IMR-90 (cell line): ENCODE measurements around the gene FAH. TPM values are rescaled to one million over a fixed set of nuclear protein-coding genes. Genes with fewer than 3 reads are reported as not detected.

Experiments used
- ATAC-seq: fragments of 200-7000 bp; cut with Tn5 transposase; 2 replicates; pipeline ENCODE4 v1.9.1; 2020; ENCODE audit warnings: low read depth, mild to moderate bottlenecking, moderate library complexity
- BruUV-seq: library from RNA; stranded (reverse); fragments of 400-500 nt; replicated peaks from 2 replicates; lab custom pipeline; 2021; lab: Mats Ljungman, UMichigan
- CTCF ChIA-PET: fragments of 300-600 bp; formaldehyde crosslinking; extraction: SDS; loops from one replicate; lab custom pipeline; 2021; ENCODE audit warnings: antibody characterized with exemption; lab: Yijun Ruan, JAX
- POLR2A ChIA-PET: fragments of 300-600 bp; sonication (Branson Sonifier 250); formaldehyde crosslinking; loops from one replicate; lab custom pipeline; 2022; ENCODE audit warnings: antibody characterized with exemption; ENCODE audit not compliant: unreplicated experiment; lab: Charles Lee
- DNase-seq: peaks from one replicate; pipeline ENCODE4 v3.0.0; 2013
- H2AFZ ChIP-seq: replicated peaks from 2 replicates; pipeline ENCODE3; 2013; ENCODE audit warnings: low read length, mild to moderate bottlenecking; ENCODE audit not compliant: poor library complexity
- H2AK5ac ChIP-seq: 2 replicates; pipeline ENCODE4 v1.6.1; 2013; ENCODE audit warnings: low read depth, low read length, inconsistent platforms
- H2AK9ac ChIP-seq: replicated peaks from 2 replicates; pipeline ENCODE3; 2013; ENCODE audit warnings: mild to moderate bottlenecking, low read depth, low read length, moderate library complexity; ENCODE audit not compliant: poor library complexity
- H2BK120ac ChIP-seq: 2 replicates; pipeline ENCODE4 v1.6.1; 2013; ENCODE audit warnings: low read depth, low read length, inconsistent platforms
- H2BK15ac ChIP-seq: 3 replicates; pipeline ENCODE4 v1.6.1; 2013; ENCODE audit warnings: low read depth, low read length, inconsistent platforms
- H2BK20ac ChIP-seq: 2 replicates; pipeline ENCODE4 v1.6.1; 2013; ENCODE audit warnings: low read depth, mild to moderate bottlenecking, inconsistent platforms, low read length, moderate library complexity
- H2BK5ac ChIP-seq: 2 replicates; pipeline ENCODE4 v1.6.1; 2013; ENCODE audit warnings: mild to moderate bottlenecking, low read depth, low read length, inconsistent platforms; ENCODE audit not compliant: poor library complexity, severe bottlenecking
- H3K14ac ChIP-seq: replicated peaks from 2 replicates; pipeline ENCODE4 v1.6.1; 2013; ENCODE audit warnings: low read depth, low read length, inconsistent platforms
- H3K18ac ChIP-seq: 2 replicates; pipeline ENCODE4 v1.6.1; 2013; ENCODE audit warnings: low read depth, low read length, control low read depth
- H3K23ac ChIP-seq: 2 replicates; pipeline ENCODE4 v1.6.1; 2013; ENCODE audit warnings: low read depth, low read length, inconsistent platforms
- H3K27ac ChIP-seq: 2 replicates; pipeline ENCODE4 v1.5.1; 2013; ENCODE audit warnings: mild to moderate bottlenecking, control low read depth, low read length; ENCODE audit not compliant: insufficient read depth
- H3K27me3 ChIP-seq: 2 replicates; pipeline ENCODE4 v1.6.1; 2013; ENCODE audit warnings: low read length; ENCODE audit not compliant: control insufficient read depth, insufficient read depth
- H3K36me3 ChIP-seq: 2 replicates; pipeline ENCODE4 v1.6.1; 2013; ENCODE audit warnings: low read length, mixed read lengths; ENCODE audit not compliant: control insufficient read depth, insufficient read depth
- H3K4ac ChIP-seq: 2 replicates; pipeline ENCODE4 v1.6.1; 2013; ENCODE audit warnings: low read depth, low read length, inconsistent platforms
- H3K4me1 ChIP-seq: 2 replicates; pipeline ENCODE4 v1.6.1; 2013; ENCODE audit warnings: low read length, mixed read lengths; ENCODE audit not compliant: control insufficient read depth, insufficient read depth
- H3K4me2 ChIP-seq: 2 replicates; pipeline ENCODE4 v1.6.1; 2013; ENCODE audit warnings: low read depth, mild to moderate bottlenecking, control low read depth, low read length, moderate library complexity
- H3K4me3 ChIP-seq: 2 replicates; pipeline ENCODE4 v1.5.1; 2013; ENCODE audit warnings: low read depth, mild to moderate bottlenecking, control low read depth, low read length, moderate library complexity; ENCODE audit not compliant: insufficient read depth
- H3K56ac ChIP-seq: 2 replicates; pipeline ENCODE4 v1.6.1; 2013; ENCODE audit warnings: low read length, inconsistent platforms; ENCODE audit not compliant: insufficient read depth; ENCODE audit errors: extremely low read depth
- H3K79me1 ChIP-seq, 2 experiments: 2 replicates each; pipeline ENCODE4 v1.6.1; 2013; ENCODE audit warnings: low read length in 2 of 2, inconsistent platforms in 1 of 2, low read depth in 1 of 2
- H3K9ac ChIP-seq: 2 replicates; pipeline ENCODE4 v1.6.1; 2013; ENCODE audit warnings: low read depth, low read length, control low read depth
- H3K9me1 ChIP-seq: 2 replicates; pipeline ENCODE4 v1.6.1; 2013; ENCODE audit warnings: low read length, inconsistent platforms; ENCODE audit not compliant: insufficient read depth
- H3K9me3 ChIP-seq: 2 replicates; pipeline ENCODE4 v1.6.1; 2013; ENCODE audit warnings: low read length; ENCODE audit not compliant: control insufficient read depth, insufficient read depth
- H4K20me1 ChIP-seq: 2 replicates; pipeline ENCODE4 v1.6.1; 2013; ENCODE audit warnings: low read length, inconsistent platforms; ENCODE audit not compliant: insufficient read depth
- H4K5ac ChIP-seq: 2 replicates; pipeline ENCODE4 v1.6.1; 2013; ENCODE audit warnings: mild to moderate bottlenecking, low read depth, low read length, control low read depth
- H4K8ac ChIP-seq, 2 experiments: 2 replicates each; pipeline ENCODE4 v1.6.1; 2013; ENCODE audit warnings: low read depth in 2 of 2, low read length in 2 of 2, control low read depth in 1 of 2, inconsistent platforms in 1 of 2
- H4K91ac ChIP-seq: 2 replicates; pipeline ENCODE4 v1.6.1; 2013; ENCODE audit warnings: low read depth, low read length, inconsistent platforms; ENCODE audit not compliant: insufficient read depth
- BHLHE40 ChIP-seq: fragments of 150-350 bp; IDR thresholded peaks from 2 replicates; pipeline ENCODE4 v1.6.1; 2016; ENCODE audit warnings: mild to moderate bottlenecking, low read depth, low read length
- CEBPB ChIP-seq: IDR thresholded peaks from 2 replicates; pipeline ENCODE4 v1.6.1; 2012; ENCODE audit warnings: low read depth, low read length, improper control_type of control experiment
- MAFK ChIP-seq: IDR thresholded peaks from 2 replicates; pipeline ENCODE4 v1.6.1; 2012; ENCODE audit warnings: low read depth, low read length, improper control_type of control experiment
- POLR2A ChIP-seq: IDR thresholded peaks from 2 replicates; pipeline ENCODE4 v1.6.1; 2012; ENCODE audit warnings: mild to moderate bottlenecking, low read depth, low read length
- RAD21 ChIP-seq: IDR thresholded peaks from 2 replicates; pipeline ENCODE4 v1.6.1; 2012; ENCODE audit warnings: low read length, improper control_type of control experiment
- RCOR1 ChIP-seq: IDR thresholded peaks from 2 replicates; pipeline ENCODE4 v1.6.1; 2012; ENCODE audit warnings: mild to moderate bottlenecking, low read length, improper control_type of control experiment; ENCODE audit not compliant: insufficient replicate concordance
- RFX5 ChIP-seq: IDR thresholded peaks from 2 replicates; pipeline ENCODE4 v1.8.0; 2012; ENCODE audit warnings: low read depth, mild to moderate bottlenecking, low read length, moderate library complexity
- WGBS, 2 experiments: methylation state at CpG; one replicate each; pipeline versions ENCODE4 v1.1.5 to v1.1.7; 2013; ENCODE audit warnings: missing lambda C conversion rate in 2 of 2; ENCODE audit not compliant: insufficient read length in 1 of 2; ENCODE audit errors: extremely low coverage in 2 of 2; 5-methylcytosine and 5-hydroxymethylcytosine counted together
- dilution Hi-C: fragments of 300-500 bp; cut with HindIII; formaldehyde crosslinking; loops from one replicate; pipeline ENCODE4 v1.14.3; 2018; ENCODE audit warnings: low sequenced_read_pairs; ENCODE audit not compliant: unreplicated experiment
- in situ Hi-C: fragments of 300-500 bp; cut with MboI; formaldehyde crosslinking; loops from 3 replicates; pipeline ENCODE4 v1.14.3; 2019; ENCODE audit warnings: low sequenced_read_pairs, inconsistent platforms, mixed read lengths
- intact Hi-C: fragments of 100-400 bp; cut with micrococcal nuclease; formaldehyde crosslinking; loops from 2 replicates; pipeline ENCODE4 v1.10.0; 2022
- polyA plus RNA-seq, 3 experiments: library from polyadenylated mRNA; depleted of rRNA; stranded (reverse); fragments of >200 nt; gene quantifications; 2 replicates each; pipeline ENCODE4 v1.2.3, GENCODE V29; 2012; ENCODE audit warnings: low replicate concordance in 1 of 3
- total RNA-seq: library from RNA; depleted of rRNA; stranded (reverse); fragments of >200 nt; gene quantifications from 2 replicates; pipeline ENCODE4 v1.2.3, GENCODE V29; 2012

Gene FAH
- total and polyA plus RNA-seq, 2 of the 4 experiments (the other 2 are of a cell fraction): 43.1 to 48.6 TPM

DNA sequence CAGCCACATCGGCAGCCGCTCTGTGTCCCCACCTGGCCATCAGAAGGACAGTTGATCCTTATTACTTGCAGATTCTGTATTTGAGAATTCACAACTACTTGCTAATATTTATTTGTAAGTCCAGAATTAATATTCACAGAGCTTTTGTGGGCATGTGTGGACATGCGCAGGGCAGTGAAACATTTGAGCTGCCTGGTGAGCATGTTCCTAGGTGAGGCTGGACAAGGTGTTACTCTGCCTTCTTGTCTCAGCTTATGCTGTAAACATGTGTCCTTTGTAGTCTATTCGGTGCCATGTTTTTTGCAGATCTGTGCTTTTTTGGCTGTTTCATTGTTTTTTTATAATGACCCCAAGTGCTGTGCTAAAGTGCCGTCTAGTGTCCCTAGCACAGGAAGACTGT lies 15.6 kb downstream of the FAH start:
- in situ Hi-C loops: loop anchor here (5.0 kb wide), 1 partner anchor 51 kb away; no protein-coding TSS in a partner anchor

More for the DNA sequence above, 15.6 kb downstream of the FAH start:
- Histone ChIP-seq H4K5ac (no peak overlapping the region), H3K79me1 (peaks cover 0 to under 1% of the 10 kb centered on the region in 2 experiments; a peak in 1 of 4 replicates), H2AK9ac (no peak overlapping the region), H3K23ac (no peak overlapping the region), H3K4me1 (peaks cover under 1% of the 10 kb centered on the region; the same call in 1 of the 2 replicates), H3K27me3 (no peaks in the 10 kb centered on the region), H3K36me3 (peaks cover 9% of the 10 kb centered on the region; the same call in 1 of the 2 replicates), H4K20me1 (no peaks in the 10 kb centered on the region), H3K14ac (no peak overlapping the region), H2BK120ac (peak overlapping the region; percentile 38; the same call in 1 of the 2 replicates), H3K4me3 (no peak overlapping the region), H2AK5ac (no peak overlapping the region), H2AFZ (no peak overlapping the region), H2BK15ac (no peak overlapping the region), H3K18ac (peak overlapping the region; percentile 37; the same call in 1 of the 2 replicates), H3K4ac (no peak overlapping the region), H3K4me2 (no peak overlapping the region), H4K8ac (peak overlapping the region in 1 of 2 experiments; percentile 63; a peak in 2 of 4 replicates), H3K9ac (no peak overlapping the region), H4K91ac (no peak overlapping the region), H2BK5ac (no peak overlapping the region), H2BK20ac (peak overlapping the region; percentile 17; the same call in 1 of the 2 replicates), H3K9me1 (0 out of 2 replicates have a peak, but pooled peaks cover under 1% of the 10 kb centered on the region), H3K9me3 (no peaks in the 10 kb centered on the region), H3K56ac (no peak overlapping the region), H3K27ac (no peak overlapping the region)
- no peak for TF ChIP-seq MAFK
- no peak for TF ChIP-seq RCOR1
- no peak for TF ChIP-seq RAD21
- no peak for TF ChIP-seq POLR2A
- TF ChIP-seq BHLHE40: no peak
- no peak for TF ChIP-seq RFX5
- TF ChIP-seq CEBPB: no peak
- POLR2A ChIA-PET: interaction anchor here (0.6 kb wide), 1 partner anchor 10 kb away, joined by 3 read pairs; no protein-coding TSS in a partner anchor
- CTCF ChIA-PET: interaction anchor here (1.0 kb wide), 1 partner anchor 11 kb away, joined by 3 read pairs; no protein-coding TSS in a partner anchor
- WGBS, 2 experiments: 80% methylated on average over 1 of the region's 5 CpGs; no CpG with 5 or more reads in 1 of the 2 experiments
- DNase-seq (no peak), ATAC-seq (no peak)
- no TSS peak for BruUV-seq
- dilution Hi-C loops: no loop called here
- intact Hi-C loops: no loop called here
